NCI-H226 (cell line): ENCODE measurements around the gene CDK16.

Experiments
- DNase-seq: peaks from one replicate; pipeline ENCODE4 v3.0.0-alpha.2; 2015

CDK16 gene

DNA sequence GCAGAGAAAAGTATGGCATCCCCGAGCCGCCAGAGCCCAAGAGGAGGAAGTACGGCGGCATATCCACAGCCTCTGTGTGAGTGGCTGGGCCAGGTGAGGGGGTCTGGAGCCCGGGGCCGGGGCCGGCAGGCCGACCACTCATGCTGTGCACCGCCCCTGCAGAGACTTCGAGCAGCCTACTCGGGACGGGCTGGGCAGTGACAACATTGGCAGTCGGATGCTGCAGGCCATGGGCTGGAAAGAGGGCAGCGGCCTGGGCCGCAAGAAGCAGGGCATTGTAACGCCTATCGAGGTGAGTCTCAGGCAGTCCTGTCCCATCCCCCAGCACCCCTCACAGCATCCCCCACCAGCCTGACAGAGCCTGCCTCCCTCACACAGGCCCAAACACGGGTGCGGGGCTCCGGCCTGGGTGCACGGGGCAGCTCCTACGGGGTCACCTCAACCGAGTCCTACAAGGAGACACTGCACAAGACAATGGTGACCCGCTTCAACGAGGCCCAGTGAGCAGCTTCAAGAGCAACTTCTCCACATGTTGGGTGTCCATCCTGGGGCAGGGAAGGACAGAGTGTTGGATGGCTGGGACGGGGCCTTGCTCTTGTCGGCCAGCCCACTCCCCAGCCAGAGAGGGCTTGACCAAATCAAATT, 32.3 kb upstream of the CDK16 start:
- no peak for DNase-seq

DNA sequence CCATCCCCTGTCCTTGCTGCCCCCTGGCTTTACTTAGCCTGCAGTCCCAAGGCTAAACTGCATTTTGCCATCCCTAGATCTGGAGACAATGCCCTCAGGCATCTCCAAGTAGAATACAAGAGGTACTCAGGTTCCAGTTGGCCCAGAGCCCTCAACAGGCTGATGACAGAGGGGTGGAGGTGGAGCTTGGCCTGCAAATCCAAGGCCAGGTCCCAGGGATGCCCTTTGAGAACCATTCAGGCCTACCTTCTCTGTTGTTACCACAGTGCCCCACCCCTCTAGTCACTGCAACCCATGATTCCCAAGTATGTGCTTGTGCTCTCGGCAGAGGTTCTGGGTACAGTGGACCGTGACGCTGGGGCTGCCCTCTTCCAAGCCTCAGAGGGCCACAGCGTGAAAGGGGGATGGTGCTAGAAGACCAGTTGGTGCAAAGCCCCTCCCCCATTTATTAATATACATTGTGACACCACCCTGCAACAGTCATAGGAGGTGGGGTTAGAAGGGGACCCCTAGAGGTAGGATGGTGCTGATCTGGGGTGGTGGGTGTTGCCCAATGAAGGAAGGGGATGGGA, 31.3 kb upstream of the CDK16 start:
- no peak for DNase-seq

- no peak for DNase-seq
Measured at GRCh38 chrX:47189906-47190305, 28.6 kb upstream of the CDK16 start.

- DNase-seq = peak; percentile 65
Measured at GRCh38 chrX:47190445-47191269, 27.8 kb upstream of the CDK16 start.

DNA sequence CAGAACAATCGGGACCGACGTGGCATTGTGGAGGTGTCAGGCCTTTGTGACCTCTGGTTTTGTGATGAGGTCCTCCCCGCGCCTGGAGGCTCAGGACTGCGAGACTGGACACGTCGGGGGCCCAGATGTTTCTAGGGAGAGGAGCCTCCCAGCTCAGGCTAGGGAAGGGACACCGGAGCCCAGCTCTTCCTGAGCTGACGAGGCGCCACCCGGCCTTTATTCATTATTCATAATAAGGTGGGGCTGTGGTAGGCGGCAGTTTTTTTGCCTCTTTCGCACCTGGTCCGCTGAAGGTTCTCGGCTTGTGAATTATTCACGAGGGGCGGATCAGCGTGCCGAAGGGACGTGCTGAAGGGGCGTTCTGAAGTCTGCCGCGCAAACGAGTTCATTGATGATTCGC, 27.1 kb upstream of the CDK16 start:
- DNase-seq = no peak

DNA sequence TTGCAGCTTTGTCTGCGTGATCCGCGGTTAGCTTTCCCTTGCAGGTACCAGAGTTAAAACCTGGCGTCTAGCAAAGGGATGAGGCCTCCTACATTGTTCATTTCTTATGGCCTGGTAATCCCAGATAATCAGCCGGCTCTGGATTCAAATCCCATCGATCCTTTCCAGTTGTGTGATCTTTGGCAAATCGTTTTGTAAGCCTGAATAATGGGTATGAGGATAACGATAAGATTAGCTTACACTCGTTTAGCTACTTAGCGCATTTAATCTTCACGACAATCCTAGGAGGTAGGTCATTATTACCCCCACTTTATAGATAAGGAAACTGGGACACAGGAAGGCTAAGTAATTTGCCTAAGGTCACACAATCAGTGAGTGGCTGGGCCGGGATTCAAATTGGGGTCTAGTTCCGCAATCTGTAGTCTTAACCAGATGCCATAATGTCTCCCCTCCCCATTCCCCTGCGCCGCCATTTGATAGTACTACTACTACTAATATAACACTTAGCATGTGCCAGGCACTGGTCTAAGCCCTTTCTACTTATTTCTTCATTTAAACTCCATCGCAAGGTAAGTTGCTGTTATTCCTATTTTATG, 26.6 kb upstream of the CDK16 start:
- DNase-seq = no peak

- DNase-seq = peak; percentile 72
Measured at GRCh38 chrX:47193475-47194193, 24.8 kb upstream of the CDK16 start, which contains the start of gene UBA1. UBA1 (plus strand) TSS chrX:47193829; CDS start chrX:47198803, 4,974 bp downstream.

GRCh38 chrX:47194194-47194787, 24.2 kb upstream of the CDK16 start:
- DNase-seq = no peak

DNA sequence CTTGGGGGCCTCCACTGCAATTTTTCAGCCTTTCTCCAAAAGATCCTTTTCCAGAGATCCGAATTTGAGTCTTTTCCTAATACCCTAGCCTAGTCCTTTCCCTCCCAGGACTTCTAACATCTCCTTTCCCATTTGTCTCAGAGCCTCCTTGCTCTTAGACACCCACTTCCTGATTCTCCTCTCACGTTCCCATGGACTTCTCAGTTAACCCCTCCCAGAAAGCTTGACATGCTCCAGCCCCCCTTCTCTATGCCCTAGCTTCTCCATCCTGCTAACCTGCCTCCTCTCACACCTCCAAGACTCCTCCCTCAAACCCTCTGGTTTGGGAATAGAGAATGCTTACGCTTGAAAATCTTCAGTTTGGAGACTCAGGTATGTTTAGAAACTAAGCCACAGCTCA, 22.4 kb upstream of the CDK16 start:
- no peak for DNase-seq

GRCh38 chrX:47197526-47197925, 21.0 kb upstream of the CDK16 start:
- no peak for DNase-seq

DNA sequence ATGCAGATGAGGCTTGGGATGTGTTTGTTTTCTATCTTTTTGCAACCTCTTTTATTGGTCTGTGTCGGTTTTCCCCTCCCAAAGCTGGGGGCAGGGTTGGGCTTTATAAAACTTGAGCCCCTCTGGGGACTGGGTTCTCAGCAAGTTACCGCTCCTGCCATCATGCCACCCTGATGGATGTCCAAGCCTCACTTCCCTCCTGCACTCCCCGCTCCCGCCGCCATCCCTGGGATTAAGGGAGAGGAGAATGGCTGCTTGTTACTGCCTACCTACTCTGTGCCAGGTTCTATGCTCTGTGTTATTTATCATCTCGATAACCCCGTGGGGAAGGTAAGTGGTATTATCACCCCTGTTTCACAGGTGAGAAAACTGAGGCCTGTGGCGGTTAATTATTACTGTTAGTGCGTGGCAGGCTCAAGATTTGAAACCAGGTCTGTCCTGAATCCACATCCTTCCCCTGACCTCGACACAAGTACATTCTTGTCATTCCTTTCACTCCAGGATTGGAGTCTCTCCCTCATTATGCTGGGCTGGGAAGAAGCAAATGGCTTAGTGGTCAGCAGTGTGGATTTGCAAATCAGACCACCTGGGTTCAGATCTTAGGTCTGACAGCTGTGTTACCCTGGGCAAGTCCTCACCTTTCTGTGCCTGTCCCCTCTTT, 20.3 kb upstream of the CDK16 start:
- DNase-seq = no peak

DNA sequence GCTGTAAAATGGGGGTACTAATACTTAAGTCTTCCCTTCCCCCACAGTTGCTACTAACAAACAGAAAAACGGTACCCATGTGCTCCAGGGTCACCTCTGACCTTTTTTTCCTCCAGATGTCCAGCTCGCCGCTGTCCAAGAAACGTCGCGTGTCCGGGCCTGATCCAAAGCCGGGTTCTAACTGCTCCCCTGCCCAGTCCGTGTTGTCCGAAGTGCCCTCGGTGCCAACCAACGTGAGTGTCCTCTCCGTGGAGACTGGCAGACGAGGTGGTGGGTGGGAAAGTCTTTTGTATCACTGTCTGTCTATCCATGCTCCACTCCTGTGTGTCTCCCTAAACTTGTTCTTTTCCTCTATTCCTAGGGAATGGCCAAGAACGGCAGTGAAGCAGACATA, 19.8 kb upstream of the CDK16 start:
- DNase-seq = no peak

DNA sequence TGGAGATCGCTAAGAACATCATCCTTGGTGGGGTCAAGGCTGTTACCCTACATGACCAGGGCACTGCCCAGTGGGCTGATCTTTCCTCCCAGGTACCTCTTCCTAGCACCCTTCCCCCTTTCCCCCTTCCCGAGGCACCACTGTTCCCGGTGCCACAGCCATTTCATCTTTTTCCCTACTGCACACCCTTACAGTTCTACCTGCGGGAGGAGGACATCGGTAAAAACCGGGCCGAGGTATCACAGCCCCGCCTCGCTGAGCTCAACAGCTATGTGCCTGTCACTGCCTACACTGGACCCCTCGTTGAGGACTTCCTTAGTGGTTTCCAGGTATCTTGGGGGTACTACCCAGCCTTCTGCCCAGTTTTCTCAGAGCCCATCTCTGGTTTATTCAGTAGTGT, 19.2 kb upstream of the CDK16 start:
- no peak for DNase-seq

DNA sequence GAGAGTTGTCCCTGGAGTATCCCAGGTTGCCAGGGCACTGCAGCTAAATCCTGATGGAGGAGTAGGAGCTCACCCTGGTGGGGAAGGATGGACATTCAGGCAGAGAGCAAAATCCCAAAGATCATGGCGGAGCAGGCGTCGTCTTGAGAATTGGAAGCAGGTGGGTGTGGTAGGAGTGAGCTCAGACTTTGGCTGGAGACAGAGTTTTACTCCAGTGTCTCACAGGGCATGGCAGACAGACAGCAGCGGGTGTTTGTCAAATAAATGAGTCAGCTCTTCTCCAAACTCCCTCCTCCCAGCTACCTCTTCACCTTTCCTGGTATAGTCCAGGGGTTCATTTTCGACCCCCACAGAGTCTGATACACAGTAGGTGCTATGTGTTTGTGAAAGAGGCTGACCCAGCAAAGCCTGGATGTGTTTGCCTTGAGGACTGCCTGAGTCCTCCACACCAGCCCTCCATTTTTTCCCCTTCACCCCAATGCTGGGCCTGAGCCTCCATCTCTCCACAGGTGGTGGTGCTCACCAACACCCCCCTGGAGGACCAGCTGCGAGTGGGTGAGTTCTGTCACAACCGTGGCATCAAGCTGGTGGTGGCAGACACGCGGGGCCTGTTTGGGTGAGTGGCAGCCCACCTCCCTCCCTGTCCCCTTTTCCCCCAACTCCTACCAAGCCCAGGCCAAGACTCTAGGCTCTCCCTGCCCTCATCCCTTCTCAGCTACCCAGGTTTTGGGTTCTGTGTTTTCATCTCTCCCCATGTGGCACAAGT, 17.9 kb upstream of the CDK16 start:
- peak; percentile 63 for DNase-seq

DNA sequence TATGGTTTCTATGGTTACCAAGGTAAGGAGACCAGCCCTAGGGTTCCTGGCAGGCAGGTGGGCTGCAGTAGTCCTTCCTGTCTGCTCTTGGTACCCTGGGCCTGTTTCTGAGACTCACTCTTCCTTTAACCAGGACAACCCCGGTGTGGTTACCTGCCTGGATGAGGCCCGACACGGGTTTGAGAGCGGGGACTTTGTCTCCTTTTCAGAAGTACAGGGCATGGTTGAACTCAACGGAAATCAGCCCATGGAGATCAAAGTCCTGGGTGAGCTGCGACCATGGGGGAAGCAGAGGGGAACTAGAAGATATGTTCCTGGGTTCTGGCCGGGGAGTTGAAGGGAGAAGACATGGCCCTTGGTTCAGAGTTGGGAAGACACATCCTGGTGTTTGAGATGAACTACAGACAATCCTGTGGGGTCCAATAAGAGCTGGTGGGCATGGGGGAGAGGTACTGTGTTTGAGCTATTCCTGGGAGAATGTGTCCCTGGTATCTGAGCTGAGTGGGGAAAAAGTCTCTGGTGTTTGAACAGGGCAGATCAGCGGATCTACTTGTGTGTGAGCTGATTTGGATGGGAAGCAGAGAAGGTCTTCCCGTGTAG, 17.0 kb upstream of the CDK16 start:
- DNase-seq = no peak

DNA sequence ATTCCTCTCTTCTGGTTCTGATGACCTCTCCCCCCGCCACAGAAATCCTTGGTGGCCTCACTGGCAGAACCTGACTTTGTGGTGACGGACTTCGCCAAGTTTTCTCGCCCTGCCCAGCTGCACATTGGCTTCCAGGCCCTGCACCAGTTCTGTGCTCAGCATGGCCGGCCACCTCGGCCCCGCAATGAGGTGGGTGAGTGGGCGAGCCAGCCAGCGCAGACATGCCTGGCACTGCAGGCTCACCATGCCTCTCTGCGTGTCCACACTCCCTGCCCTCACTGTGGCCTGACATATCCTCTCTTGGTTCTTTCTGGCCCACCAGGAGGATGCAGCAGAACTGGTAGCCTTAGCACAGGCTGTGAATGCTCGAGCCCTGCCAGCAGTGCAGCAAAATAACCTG, 16.2 kb upstream of the CDK16 start:
- DNase-seq = no peak

GRCh38 chrX:47202877-47203276, 15.6 kb upstream of the CDK16 start:
- no peak for DNase-seq

DNA sequence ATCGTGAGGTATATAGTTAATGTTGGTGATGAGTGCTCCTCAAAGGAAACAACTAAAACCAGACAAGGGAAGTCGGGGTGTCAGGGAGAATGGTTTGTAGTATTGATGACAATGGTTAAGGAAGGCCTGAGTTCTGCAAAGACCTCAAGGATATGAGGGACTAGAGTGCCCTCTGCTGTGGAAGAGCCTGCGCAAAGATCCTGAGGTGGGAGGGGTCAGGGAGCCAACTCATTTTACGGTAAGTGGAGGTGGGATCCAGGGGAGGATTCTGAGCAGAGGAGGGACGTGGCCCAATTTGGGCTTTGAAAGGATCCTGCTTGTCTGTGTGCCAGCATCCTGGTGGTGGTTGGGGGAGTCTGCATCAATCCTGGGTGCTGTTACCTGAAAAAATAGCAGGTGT, 13.5 kb upstream of the CDK16 start:
- DNase-seq = no peak

GRCh38 chrX:47206316-47206715, 12.2 kb upstream of the CDK16 start:
- peak; percentile 68 for DNase-seq

- no peak for DNase-seq
Measured at GRCh38 chrX:47208108-47208507, 10.4 kb upstream of the CDK16 start.
